DND-41 (cell line): Measurements from ENCODE around the gene FSCN2.

Experiments
- EZH2 ChIP-seq: IDR thresholded peaks from 3 replicates; pipeline ENCODE4 v1.6.1; 2012; ENCODE audit warnings: borderline replicate concordance, low read depth, mild to moderate bottlenecking, moderate library complexity, low read length, inconsistent platforms; ENCODE audit not compliant: severe bottlenecking
- TF ChIP-seq, protein P1 (sequence below): IDR thresholded peaks from 2 replicates; pipeline ENCODE4 v1.5.1; 2012; ENCODE audit warnings: borderline replicate concordance, low read length, moderate library complexity, mild to moderate bottlenecking; ENCODE audit not compliant: poor library complexity, severe bottlenecking; ENCODE audit errors: extremely low read depth

DNA sequence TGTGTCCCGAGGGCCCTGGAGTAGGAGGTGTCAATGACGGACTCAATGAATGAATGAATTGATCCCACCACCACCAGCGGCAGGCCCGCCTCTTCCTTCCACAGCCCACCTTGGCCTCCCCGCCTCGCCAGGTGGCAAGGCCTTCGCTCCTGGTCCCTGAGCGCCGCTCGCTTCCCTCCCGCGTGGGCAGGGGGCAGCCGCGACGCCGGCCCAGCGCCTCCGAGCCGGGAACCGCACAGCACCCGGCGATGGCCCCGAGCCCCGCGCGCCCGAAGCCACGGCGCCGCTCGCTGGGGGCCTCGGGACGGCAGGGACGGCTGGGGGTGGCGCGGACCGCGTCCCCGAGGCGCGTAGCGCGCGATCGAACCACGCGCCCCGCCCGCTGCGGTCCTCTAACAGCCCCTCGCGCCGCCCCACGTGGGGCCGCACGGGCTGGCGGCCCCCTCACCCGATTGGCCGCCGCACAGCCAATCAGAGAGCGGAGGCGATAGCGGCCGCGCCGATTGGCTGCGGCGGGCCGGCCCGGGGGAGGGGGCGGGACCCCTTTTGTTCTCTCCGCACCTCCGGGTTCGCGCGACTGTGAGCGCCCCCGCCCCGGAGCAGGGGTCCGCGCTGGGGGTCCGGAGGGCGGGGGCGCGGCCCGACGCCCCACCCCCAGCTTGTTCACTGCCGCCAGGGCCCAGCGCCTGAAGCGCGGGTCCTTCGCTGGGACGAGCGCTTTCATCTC is 46.9 kb upstream of the FSCN2 start:
- no peak for TF ChIP-seq EZH2
- TF ChIP-seq, protein P1, sequence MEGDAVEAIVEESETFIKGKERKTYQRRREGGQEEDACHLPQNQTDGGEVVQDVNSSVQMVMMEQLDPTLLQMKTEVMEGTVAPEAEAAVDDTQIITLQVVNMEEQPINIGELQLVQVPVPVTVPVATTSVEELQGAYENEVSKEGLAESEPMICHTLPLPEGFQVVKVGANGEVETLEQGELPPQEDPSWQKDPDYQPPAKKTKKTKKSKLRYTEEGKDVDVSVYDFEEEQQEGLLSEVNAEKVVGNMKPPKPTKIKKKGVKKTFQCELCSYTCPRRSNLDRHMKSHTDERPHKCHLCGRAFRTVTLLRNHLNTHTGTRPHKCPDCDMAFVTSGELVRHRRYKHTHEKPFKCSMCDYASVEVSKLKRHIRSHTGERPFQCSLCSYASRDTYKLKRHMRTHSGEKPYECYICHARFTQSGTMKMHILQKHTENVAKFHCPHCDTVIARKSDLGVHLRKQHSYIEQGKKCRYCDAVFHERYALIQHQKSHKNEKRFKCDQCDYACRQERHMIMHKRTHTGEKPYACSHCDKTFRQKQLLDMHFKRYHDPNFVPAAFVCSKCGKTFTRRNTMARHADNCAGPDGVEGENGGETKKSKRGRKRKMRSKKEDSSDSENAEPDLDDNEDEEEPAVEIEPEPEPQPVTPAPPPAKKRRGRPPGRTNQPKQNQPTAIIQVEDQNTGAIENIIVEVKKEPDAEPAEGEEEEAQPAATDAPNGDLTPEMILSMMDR, result no peak
